ENCODE data around the gene RETREG2. TPM values are rescaled to one million over a fixed set of nuclear protein-coding genes. Genes with fewer than 3 reads are reported as not detected.
A peak's percentile ranks its signal among the peaks of the same experiment; 100 is the strongest.

RETREG2 gene
- total RNA-seq, 1 experiment from 2014 or later, result 63.7 TPM

DNA sequence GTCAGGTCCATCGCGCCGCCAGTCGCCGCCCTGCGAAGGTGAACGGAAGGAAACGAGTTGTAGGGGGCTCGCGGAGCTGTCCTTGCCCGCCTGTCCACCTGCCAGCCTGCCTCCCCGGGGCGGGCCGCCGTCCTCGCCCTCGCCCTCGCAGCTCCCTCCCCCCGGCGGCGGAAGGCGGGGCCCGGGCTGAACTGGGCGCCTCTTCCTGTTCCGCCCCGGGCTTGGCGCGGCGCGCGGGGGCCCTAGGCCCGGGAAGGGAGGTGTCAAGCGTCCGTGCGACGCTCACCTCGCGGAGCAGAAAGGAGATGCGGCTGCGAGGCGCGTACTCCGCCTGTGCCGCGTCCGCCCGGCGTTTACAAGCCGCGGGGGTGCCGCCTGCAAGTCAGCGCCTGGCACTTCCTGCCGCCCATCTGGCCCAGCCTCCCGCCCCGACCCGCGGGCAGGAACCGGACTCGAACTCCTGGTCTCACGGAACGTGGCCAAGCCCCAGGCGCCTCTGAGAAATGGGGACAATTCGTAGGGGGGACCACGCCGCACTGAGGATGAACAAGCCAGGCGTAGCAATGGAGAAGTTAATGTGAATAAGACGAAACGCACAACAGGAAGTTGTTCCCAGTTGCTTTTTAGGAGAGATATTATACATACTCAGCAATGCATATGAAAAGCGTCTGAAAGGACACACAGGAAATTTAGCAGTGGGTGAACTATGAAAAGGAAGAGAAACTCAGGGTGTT lies 1.1 kb upstream of the RETREG2 start, which contains the start of gene CNPPD1:
TSS of gene CNPPD1 (minus strand) at position 108 of the 734 bp plus-strand sequence. CDS start at position 11, 97 bp downstream.
- TF ChIP-seq POLR2A (IDR thresholded peaks at IDR 0.05; ENCODE audit: borderline replicate concordance, extremely low read depth, insufficient read depth, insufficient read length), result peak; percentile 88
- TF ChIP-seq CEBPB (IDR thresholded peaks at IDR 0.05; ENCODE audit: low read depth), result no peak
- peak; percentile 64; the same call in 1 of the 2 replicates for TF ChIP-seq ZFX (IDR thresholded peaks at IDR 0.05)
- no peak; the same call in none of the 2 replicates for TF ChIP-seq POLR2AphosphoS5 (IDR thresholded peaks at IDR 0.05; ENCODE audit: low read depth, low read length)
- no peak for TF ChIP-seq FOSL1 (IDR thresholded peaks at IDR 0.05; ENCODE audit: low read depth)
- TF ChIP-seq, protein P1, sequence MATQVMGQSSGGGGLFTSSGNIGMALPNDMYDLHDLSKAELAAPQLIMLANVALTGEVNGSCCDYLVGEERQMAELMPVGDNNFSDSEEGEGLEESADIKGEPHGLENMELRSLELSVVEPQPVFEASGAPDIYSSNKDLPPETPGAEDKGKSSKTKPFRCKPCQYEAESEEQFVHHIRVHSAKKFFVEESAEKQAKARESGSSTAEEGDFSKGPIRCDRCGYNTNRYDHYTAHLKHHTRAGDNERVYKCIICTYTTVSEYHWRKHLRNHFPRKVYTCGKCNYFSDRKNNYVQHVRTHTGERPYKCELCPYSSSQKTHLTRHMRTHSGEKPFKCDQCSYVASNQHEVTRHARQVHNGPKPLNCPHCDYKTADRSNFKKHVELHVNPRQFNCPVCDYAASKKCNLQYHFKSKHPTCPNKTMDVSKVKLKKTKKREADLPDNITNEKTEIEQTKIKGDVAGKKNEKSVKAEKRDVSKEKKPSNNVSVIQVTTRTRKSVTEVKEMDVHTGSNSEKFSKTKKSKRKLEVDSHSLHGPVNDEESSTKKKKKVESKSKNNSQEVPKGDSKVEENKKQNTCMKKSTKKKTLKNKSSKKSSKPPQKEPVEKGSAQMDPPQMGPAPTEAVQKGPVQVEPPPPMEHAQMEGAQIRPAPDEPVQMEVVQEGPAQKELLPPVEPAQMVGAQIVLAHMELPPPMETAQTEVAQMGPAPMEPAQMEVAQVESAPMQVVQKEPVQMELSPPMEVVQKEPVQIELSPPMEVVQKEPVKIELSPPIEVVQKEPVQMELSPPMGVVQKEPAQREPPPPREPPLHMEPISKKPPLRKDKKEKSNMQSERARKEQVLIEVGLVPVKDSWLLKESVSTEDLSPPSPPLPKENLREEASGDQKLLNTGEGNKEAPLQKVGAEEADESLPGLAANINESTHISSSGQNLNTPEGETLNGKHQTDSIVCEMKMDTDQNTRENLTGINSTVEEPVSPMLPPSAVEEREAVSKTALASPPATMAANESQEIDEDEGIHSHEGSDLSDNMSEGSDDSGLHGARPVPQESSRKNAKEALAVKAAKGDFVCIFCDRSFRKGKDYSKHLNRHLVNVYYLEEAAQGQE (IDR thresholded peaks at IDR 0.05; ENCODE audit: low read depth), result no peak
- TF ChIP-seq YY1 (IDR thresholded peaks at IDR 0.05; ENCODE audit: extremely low read depth, insufficient replicate concordance, low read depth, low read length), result peak; percentile 61
- TF ChIP-seq SRF (IDR thresholded peaks at IDR 0.05; ENCODE audit: low read depth), result no peak
- ChIA-PET RAD21 (ENCODE audit: low non-redundant PET in 1 of 2, low total read pairs in 2 of 2, uncharacterized antibody in 2 of 2, unreplicated experiment in 2 of 2) (interaction anchor here (0.9 to 1.6 kb wide), 2 partner anchors 41 to 118 kb away, joined by 3 to 5 read pairs; no protein-coding TSS in a partner anchor), CTCF (interaction anchor here (0.6 to 1.9 kb wide), 6 partner anchors 11 to 175 kb away, joined by 3 to 16 read pairs (median 4); no protein-coding TSS in a partner anchor), POLR2A (interaction anchor here (0.8 to 1.4 kb wide), 4 partner anchors 16 to 41 kb away, joined by 3 to 5 read pairs (median 4); partner anchors contain the start of gene ZFAND2B)
- intact Hi-C loops (cut with micrococcal nuclease), result loop anchor here (2.0 to 10.0 kb wide), 3 partner anchors 30 to 358 kb away; partner anchors contain the start of genes DNPEP and ZFAND2B
- Histone ChIP-seq H3K4me1 (ENCODE audit: control insufficient read depth in 1 of 2, insufficient read depth in 2 of 2, low read length in 2 of 2) (peaks cover 10 to 27% of the 10 kb centered on the region in 2 experiments), H3K9me2 (ENCODE audit: insufficient read depth) (no peaks in the 10 kb centered on the region), H3K36me3 (ENCODE audit: control insufficient read depth in 1 of 2, insufficient read depth in 2 of 2, low read length in 2 of 2) (peaks cover 4 to 16% of the 10 kb centered on the region in 2 experiments; a peak in 3 of 4 replicates), H3K79me2 (ENCODE audit: insufficient read depth, low read length) (peaks cover 23% of the 10 kb centered on the region), H3K27me3 (ENCODE audit: insufficient read depth, low read length) (no peaks in the 10 kb centered on the region), H4K20me1 (ENCODE audit: insufficient read depth) (no peaks in the 10 kb centered on the region), H3K27ac (ENCODE audit: low read depth, low read length) (peak within 1 kb of the TSS; percentile 97), H3K9ac (ENCODE audit: low read length) (peak within 1 kb of the TSS; percentile 85), H3K9me3 (ENCODE audit: control insufficient read depth in 1 of 2, insufficient read depth in 1 of 2, low read depth in 1 of 2, low read length in 2 of 2) (no peaks in the 10 kb centered on the region), H3K4me3 (replicated peaks in 1 of 2; ENCODE audit: low read depth in 1 of 2, low read length in 2 of 2) (peak within 1 kb of the TSS; percentile 87 to 93), H3K4me2 (ENCODE audit: low read length) (peak within 1 kb of the TSS; percentile 98), H2AFZ (ENCODE audit: low read depth, low read length, poor library complexity, severe bottlenecking) (peak within 1 kb of the TSS; percentile 35)
- no TSS peak for BruUV-seq (replicated peaks)
- ATAC-seq (peak; percentile 78), DNase-seq (ENCODE audit: low read depth, low spot score) (peak; percentile 56)

Measured in HCT116 (cell line).